Measurements from ENCODE around the gene ACVR1. TPM values are rescaled to one million over a fixed set of nuclear protein-coding genes. Genes with fewer than 3 reads are reported as not detected.
A peak's percentile ranks its signal among the peaks of the same experiment; 100 is the strongest.

ACVR1 gene
- polyA plus RNA-seq, 3 donors: 30.8 to 34.3 (median 32.3) TPM

DNA sequence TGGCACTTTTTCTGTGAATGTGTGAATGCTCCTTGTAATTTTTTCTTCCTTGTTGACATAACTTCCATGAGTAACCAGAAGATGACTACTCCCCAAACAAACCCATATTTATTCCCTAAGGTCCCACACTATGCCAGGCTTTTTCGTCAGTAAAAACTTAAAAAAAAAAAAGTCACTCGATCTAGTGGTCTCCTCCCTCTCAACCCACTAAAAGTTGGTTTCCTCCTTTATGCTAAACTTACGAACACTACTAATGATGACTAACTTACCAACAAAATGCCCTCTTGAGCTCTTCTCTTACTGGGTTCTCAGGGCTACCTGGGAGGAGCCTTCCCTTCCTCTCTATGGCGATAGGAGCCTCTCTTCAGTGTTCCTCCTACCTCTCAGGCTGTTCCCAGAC is 18.2 kb downstream of the ACVR1 start:
- DNase-seq (ENCODE audit: low read depth in 3 of 3, low spot score in 2 of 3): no peak

DNA sequence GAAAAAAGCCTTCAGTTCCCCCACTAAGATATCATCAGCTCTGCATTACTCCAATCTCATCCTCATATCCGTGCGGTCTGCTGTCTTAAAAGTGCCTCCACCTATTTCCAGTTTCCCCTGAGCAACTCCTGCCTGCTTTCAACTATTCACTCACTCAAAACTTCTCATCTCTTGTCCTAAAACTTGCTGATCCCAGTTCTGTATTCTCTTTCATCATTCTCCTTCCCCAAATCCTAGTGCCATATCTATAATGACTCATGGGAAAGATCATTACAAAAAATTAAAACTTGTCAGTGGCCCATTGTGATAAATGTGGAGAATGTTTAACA is 20.0 kb downstream of the ACVR1 start:
- DNase-seq (ENCODE audit: low read depth in 3 of 3, low spot score in 2 of 3): no peak

DNA sequence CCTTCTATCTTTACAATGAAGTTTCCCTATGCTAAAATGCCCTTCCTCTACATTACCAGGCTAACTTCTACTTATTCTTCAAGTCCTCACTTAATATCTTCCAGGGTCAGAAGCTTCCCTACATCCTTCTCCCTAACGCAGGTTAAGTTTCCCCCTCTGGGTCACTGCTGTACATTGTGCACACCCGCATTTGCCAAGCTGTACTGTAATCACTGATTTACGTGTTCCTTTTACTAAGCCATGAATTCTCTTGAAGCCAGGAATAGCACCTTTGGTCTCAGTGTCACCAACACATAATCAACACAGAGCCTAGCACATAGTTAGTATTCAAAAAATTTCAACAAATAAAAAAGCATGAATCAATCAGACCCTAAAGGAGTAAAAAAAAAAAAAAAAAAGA is 22.3 kb downstream of the ACVR1 start:
- no peak for DNase-seq (ENCODE audit: low read depth in 3 of 3, low spot score in 2 of 3)

DNA sequence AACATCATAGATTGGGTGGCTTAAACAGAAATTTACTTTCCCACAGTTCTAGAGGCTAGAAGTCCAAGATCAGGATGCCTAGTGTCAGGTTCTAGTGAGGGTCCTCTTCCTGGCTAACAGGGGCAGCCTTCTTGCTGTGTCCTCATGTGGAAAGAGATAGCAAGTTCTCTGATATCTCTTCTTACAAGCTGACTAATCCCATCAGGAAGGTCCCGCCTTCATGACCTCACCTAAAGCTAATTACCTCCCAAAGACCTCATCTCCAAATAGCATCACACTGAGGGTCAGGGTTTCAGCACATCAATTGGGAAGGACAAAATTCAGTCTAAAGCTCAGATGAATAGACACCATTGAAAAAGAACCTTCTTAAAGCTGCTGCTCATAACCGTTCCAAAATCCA is 22.9 kb downstream of the ACVR1 start:
- DNase-seq (ENCODE audit: low read depth in 3 of 3, low spot score in 2 of 3): no peak

DNA sequence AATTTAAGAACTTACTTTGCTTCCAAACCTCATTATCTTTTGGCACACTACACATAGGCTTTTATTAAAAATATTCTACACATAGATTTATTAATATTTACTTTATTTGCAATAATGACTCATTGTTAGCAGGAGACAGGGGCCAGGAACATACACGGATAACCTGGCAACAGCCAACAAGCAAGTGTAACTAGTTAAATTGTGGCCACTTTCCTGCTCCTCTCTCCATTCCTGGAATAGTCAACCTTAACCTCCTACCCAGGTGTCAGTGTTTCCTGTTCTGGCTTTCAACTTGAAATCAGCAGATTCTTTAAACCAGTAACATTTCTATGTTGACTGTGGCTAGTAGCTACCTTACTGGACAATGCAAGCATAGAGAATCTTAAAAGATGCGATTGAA is 26.5 kb downstream of the ACVR1 start:
- no peak for DNase-seq (ENCODE audit: low read depth in 3 of 3, low spot score in 2 of 3)

DNA sequence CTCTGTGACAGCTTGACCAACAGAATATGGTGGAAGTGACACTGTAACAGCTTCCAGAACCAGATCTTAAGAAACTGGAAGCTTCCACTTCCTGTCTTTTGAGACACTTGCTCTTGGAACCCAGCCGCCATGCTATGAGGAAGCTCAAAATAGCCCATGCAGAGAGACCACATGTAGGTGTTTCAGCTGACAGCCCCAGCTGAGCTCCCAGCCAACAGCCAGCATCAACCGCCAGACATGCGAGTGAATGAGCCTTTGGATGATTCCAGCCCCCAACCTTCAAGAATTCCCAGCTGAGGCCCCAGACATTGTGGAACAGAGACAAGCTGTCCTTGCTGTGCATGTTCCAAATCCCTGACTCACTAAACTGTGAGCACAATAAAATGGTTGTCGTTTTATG is 27.9 kb downstream of the ACVR1 start:
- no peak for DNase-seq (ENCODE audit: low read depth in 3 of 3, low spot score in 2 of 3)

DNA sequence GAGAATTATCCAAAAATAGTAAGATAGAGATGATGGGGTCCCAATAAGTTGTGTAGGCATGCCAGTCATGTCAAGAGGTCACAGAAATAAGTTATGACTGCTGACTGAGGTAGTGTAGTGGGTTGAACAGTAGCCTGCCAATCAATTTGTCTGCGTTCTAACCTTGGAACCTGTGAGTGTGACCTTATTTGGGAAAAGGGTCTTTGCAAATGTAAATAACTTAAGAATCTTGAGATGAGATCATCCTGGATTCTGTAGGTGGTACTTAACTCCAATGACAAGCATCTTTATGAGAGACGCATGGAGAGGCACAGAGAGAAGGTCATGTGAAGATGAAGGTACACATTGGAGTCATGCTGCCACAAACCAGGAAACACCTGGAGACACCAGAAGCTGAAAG is 31.0 kb downstream of the ACVR1 start:
- DNase-seq (ENCODE audit: low read depth in 3 of 3, low spot score in 2 of 3): no peak

DNA sequence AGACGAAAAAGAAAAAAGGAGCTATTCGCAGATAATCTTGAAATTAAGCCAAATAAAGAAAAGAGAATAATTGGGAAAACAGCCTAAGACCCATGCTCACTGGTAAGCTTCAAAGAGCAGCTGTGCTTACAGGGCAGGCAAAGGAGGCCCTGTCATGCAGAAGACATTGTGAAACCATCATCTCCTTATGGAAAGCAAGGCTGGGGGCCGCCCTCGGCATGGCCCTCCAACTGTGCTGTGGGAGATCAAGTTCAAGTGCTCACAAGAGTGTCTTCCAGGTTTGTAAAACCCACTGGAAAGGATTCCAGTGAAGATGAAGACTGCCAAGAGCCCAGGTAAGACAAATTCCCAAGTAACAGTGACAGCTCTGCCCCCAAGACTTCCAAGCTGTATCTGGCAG is 32.2 kb downstream of the ACVR1 start:
- DNase-seq (ENCODE audit: low read depth in 3 of 3, low spot score in 2 of 3): no peak

DNA sequence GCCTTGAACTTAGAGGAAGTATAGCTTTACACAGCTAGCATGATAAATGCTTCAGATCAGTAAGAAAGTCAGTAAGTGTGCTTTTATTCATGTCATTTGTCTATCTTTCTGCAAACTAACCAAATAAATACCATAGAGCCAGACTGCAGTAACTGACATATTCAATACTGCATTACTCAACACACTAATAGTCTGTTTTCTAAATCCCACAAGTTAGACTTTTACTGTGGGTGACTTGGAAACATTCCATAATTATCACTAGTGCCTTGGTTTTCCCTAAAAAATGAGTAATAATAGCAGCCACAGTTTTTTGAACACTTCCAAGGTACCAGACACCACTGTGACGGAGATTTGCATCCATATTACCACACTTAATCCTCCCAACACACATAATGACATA is 33.0 kb downstream of the ACVR1 start:
- no peak for DNase-seq (ENCODE audit: low read depth in 3 of 3, low spot score in 2 of 3)

DNA sequence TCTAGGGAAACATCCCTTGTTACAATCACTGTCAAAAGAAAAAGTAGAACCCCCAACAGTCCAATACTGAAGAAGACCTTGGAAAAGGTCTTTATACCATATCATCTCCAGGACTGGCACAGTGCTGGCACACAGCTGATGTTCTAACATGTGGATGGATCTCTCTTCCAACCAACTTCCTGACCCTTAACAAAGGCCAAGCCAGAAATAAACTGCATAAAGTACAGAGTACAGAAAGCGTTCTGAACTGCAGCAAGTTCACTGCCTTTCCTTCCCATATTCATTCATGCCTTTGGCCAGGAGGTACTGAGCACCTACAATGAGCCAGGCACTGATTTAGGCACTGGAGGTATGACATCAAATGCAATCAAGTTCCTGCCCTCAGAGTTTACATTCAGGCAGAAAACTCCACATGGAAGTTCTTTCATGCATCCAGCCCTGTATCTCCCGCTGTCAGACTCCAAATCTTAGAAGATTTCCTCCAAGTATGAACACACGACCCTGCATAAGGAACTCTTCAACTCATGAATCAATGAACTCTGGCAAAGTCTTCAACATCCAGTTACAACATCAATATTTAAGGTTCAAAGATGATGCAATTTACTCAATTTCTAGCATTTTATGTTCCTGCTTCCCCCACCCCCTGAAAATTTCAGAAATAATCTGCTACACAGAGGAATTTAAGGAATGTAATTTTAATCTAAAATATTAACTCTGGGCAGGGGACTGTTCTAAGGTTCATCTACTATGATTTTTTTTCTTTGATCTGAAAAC is 33.8 kb downstream of the ACVR1 start:
- no peak for DNase-seq (ENCODE audit: low read depth in 3 of 3, low spot score in 2 of 3)

DNA sequence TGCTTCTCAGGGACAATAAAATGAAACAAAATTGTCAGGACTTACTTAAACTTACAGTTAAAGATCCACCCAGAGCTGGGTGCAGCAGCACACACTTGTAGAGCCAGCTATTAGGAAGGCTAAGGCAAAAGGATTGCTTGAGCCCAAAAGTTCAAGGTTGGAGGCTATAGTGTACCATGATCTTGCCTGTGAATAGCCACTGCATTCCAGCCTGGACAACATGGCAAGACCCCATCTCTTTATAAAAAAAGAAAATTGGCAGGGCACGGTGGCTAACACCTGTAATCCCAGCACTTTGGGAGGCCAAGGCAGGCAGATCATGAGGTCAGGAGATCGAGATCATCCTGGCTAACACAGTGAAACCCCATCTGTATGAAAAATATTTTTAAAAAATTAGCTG is 34.6 kb downstream of the ACVR1 start:
- no peak for DNase-seq (ENCODE audit: low read depth in 3 of 3, low spot score in 2 of 3)

DNA sequence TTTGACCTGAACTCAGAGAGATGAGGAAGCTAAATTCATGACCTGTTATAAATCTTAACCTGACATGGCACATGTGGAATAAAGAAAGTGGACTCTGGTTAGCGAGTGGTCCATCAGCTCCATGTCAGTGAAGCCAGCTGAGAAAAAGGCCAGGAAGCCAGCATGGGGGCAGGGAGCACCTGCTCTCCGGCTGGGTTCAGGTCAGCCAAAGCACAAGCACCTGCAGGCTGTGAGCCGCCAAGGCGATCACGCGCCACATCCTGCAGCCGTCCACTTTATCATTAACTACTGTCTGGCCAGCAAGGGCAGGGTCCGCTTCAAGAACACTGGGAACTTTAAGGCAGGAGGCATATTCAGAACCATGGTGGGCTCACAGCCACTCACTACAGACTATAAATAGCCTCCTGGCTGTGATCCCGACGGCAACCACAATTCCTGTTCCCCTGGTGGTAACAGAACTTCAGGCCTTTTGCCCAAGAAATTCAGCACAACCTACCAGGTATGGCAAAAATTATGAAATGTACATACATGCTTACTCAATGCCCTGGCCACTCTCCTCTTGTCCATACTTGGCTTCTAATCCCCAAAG is 35.5 kb downstream of the ACVR1 start:
- DNase-seq (ENCODE audit: low read depth in 3 of 3, low spot score in 2 of 3): no peak

DNA sequence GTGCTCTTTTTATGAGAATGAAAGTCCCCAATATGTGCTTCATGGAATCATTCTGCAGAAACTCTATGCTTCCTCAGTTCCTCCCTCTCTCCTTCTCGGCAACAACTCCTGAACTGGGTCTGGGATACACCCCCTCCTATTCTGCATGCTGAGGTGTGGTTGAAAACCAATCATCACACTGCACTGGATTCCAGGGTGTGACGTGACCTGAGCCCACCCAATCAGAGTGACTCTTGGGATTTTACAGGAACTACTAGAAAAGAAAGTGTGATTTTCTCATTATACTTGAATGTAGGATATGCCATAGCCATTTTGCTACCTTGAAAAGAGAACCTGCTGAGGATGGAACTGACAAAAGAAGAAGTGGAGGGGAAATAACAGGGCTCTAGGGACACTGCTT is 36.3 kb downstream of the ACVR1 start:
- no peak for DNase-seq (ENCODE audit: low read depth in 3 of 3, low spot score in 2 of 3)

DNA sequence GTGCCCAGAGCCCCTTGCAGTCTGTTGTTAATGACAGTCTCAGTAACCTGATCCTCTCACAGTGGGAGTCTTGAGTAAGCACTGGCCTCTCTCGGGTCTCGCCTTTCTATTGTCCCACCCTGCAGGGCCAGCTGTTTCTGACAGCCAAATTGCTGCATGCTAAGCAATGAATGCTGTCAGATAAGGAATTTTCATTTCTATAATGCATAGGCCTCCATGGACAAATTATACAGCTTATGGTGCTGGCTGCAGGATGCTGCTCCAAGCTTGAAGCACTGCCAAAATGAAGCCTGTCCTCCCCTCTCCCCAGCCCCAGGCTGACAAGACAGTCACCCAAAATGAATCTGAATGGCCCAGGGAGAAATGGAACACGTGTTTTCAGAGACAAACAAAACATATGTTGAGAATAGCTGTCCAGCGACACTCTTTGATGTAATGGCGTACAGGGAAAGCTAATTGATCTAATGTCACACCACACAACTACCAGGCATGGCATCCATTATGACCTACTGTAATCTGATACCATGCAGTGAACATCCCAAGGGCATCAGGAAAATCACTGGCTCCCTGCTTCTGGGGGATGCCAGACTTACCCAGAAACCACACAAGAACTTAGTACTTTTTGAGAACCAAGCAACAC is 36.8 kb downstream of the ACVR1 start:
- DNase-seq (ENCODE audit: low read depth in 3 of 3, low spot score in 2 of 3): peak; percentile 67 to 76 (median 70)

DNA sequence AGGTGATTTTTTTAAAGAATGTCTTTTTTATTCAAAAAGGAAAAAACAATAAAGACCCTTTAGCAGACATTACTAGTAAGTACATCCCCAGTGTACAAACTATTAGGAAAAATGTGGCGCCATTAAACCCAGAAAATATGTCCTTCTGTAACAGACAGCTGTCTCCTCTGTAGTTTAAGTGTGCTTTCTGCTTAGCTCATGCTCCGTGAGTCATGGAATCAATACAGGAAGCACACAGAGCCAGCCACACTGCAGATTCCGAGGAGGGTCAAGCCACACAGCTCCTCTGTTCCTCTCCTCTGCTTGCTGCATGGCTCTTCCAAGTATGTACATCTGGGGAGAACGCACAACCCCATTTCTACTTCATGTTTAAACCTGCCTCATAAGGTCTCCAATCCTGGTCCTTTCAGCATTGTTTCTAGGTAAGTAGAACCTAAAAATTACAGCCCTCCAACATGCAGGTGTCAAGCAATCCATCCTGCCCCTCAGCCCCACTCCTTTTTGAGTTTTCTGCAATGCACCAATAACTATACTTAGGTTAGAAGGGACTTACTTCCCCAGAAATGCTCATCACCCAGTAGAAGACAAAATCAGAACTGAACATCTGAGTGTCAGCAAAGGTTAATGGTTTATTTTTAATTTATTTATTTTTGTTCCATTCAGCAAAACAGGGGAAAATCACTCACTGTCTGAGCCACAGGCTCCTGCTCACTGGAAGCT is 37.5 kb downstream of the ACVR1 start:
- DNase-seq (ENCODE audit: low read depth in 3 of 3, low spot score in 2 of 3): no peak

DNA sequence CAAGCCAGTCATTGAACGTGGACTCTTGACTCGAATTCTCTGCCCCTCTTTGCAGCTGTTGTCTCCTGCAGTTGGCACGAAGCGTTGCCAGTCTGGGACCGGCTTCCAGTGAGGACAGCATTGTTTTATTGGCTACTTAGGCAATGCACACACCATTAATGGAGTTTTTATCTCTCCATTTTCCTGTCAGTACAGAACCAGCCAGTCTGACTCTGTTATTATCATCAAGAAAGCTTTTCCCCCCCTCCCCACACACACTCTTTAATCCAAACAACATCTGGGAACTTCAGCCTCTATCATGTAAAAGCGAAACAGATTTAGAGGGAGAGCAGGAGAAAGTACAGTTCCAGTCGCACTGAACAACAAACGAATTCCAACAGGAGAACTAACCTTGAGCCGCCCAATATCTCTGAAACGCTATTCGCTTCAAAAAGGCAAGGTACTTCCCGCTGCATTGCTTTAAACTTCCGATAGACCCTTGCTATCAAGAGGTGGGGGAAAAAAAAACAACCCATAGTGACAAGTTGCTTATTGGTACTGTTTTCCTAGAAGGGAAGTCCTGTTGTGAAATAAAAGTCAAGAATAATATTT is 38.2 kb downstream of the ACVR1 start:
- no peak for DNase-seq (ENCODE audit: low read depth in 3 of 3, low spot score in 2 of 3)

DNA sequence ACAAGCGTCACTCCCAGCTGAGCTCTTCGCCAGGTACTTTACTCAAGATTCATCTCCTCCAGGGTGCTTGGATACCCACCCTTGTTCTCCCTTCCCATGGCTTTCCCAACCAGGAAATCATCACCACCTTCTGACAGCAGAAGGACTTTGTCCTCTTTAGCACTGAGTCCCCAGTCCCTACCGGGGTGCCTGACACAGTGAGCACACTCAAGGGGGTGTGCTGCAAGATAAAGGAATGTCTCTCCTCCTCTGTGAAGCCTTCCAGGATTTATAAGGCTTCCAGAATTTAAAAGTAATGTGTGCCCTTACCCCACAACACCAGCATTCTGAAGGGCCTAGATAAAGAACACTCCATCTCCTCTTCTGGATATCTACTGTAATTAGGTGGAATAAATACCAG is 39.6 kb downstream of the ACVR1 start:
- no peak for DNase-seq (ENCODE audit: low read depth in 3 of 3, low spot score in 2 of 3)

DNA sequence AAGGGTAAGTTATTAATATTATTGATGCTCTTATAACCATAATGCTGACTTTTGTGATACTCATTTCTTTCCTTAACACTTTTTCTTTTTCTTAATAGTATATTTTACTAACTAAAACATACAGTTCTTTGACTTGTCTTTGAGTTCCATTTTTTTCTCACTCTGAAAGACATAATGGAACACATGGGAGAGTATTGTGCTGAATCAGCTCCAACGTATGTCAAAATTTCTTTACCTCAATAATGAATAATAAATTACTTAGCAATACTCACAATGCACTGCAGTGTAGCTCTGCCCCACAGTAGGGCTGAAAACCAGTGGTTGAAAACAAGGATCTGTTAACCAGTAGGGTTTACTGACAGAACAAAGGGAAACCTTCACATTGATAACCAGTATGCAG is 40.7 kb downstream of the ACVR1 start:
- no peak for DNase-seq (ENCODE audit: low read depth in 3 of 3, low spot score in 2 of 3)

DNA sequence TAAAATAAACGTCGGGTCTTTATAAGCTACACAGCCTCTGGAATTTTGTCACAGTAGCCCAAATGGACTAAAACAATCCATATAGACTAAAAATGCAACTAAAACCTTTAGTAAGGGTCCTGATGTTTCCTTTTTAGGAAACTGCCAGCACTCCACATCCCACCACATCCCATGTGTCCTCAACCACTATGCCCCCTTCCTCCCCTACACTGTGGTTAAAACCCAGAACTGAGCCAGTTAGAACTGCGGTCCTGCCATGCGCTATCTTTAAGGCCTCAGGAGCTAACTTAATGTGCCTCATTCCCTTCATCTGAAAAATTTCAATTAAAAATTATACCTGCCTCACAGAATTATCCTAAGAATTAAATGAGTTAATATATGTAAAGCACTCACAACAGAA is 41.1 kb downstream of the ACVR1 start:
- no peak for DNase-seq (ENCODE audit: low read depth in 3 of 3, low spot score in 2 of 3)

DNA sequence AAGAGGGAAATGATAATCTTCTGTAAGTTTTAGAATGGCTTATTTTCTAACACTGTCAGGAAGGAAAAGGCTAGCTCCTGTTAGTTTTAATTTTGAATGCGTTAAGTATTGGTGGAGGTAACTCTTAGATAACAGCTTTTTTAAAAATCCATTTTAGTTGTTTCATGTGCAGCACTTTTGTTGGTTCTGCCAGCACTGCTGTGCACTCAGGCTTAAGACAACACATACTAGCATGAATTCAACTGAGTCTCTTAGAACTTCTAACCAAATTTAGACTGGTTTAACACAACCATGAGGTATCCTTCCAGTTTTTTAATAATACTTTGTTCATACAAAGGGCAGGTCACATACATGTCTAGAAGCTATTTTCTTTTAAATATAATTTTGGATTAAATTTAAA is 42.4 kb downstream of the ACVR1 start:
- DNase-seq (ENCODE audit: low read depth in 3 of 3, low spot score in 2 of 3): no peak

DNA sequence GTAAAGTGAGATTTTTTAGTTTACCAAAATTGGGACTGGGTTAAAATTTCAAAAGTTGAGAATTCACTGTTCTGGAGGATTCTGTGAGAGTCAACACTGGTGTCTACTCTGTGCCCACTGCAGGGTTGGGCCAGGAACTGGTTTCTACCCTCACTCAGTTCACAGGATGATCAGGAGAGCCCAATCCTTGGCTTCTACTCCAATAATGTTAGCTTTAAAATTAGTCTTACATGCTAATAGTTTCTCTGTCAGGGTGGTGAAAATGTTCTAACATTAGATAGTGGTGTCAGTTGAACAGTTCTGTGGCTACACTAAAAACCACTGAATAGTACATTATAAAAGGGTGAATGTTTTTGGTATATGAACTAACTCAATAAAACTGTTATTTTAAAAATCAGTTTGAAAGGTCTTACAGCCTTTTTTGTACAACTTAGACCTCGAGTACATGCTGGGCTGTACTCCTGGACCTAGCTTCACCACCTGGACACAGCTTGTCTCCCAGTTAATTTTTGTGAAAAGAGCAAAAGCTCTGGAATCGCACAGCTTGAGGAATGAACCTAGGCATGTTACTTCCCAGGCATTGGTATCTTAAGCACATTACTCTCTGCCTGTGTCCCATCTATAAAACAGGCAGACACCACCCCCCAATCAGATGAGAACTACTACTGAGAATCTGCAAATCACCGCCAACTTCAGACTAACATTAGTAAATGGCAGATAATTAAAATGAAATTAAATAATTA is 44.4 kb downstream of the ACVR1 start:
- no peak for DNase-seq (ENCODE audit: low read depth in 3 of 3, low spot score in 2 of 3)

Data from right renal cortex interstitium (tissue), 3 donors.